ENCODE measurements around the gene RAX. TPM values are rescaled to one million over a fixed set of nuclear protein-coding genes. Genes with fewer than 3 reads are reported as not detected.

Gene RAX
- total RNA-seq, 1 donor from 2014 or later: not detected

GRCh38 chr18:59282341-59282740 is 9.1 kb upstream of the RAX start:
- H3K27me3 ChIP-seq: no peaks in the 10 kb centered on the region
- no peak for DNase-seq (ENCODE audit: extremely low spot score in 2 of 2)
- no peaks in the 10 kb centered on the region for H3K4me1 ChIP-seq
- H3K4me3 ChIP-seq: no peak overlapping the region
- H3K27ac ChIP-seq: no peak overlapping the region
- H3K9me3 ChIP-seq: no peaks in the 10 kb centered on the region
- TF ChIP-seq POLR2AphosphoS5 (IDR thresholded peaks at IDR 0.05; ENCODE audit: insufficient read depth in 1 of 2, low read depth in 1 of 2): no peak
- no peak for TF ChIP-seq CTCF (IDR thresholded peaks at IDR 0.05)
- TF ChIP-seq POLR2A (IDR thresholded peaks at IDR 0.05): no peak
- intact Hi-C loops (cut with DNase I): no loop called here
- H3K36me3 ChIP-seq: no peaks in the 10 kb centered on the region

DNA sequence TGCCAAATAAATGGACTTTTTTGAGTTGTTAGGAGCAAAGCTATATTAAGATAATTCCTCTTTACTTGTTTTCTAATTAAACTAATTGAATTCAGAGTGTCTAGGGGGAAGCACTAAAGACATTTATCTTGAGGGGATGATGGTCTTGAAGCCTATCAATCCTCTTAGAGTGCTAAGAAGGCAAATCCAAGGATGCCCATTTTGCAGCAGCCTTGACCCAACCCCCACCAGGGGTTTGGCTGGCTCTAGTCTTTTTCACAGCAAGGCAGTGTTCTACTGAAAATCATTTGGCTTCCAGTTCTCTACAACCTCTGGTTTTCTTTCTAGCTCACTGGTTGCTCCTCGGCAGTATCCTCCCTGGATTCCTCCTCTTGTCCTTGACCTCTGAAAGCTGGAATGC is 6.5 kb upstream of the RAX start:
- Histone ChIP-seq H3K9me3 (no peaks in the 10 kb centered on the region), H3K4me3 (no peak overlapping the region), H3K27ac (no peak overlapping the region), H3K4me1 (no peaks in the 10 kb centered on the region), H3K27me3 (no peaks in the 10 kb centered on the region), H3K36me3 (no peaks in the 10 kb centered on the region)
- TF ChIP-seq POLR2AphosphoS5 (IDR thresholded peaks at IDR 0.05; ENCODE audit: insufficient read depth in 1 of 2, low read depth in 1 of 2): no peak
- TF ChIP-seq POLR2A (IDR thresholded peaks at IDR 0.05): no peak
- TF ChIP-seq CTCF (IDR thresholded peaks at IDR 0.05): no peak
- intact Hi-C loops (cut with DNase I): no loop called here
- no peak for DNase-seq (ENCODE audit: extremely low spot score in 2 of 2)

GRCh38 chr18:59279193-59279592 is 5.9 kb upstream of the RAX start:
- Histone ChIP-seq H3K27me3 (no peaks in the 10 kb centered on the region), H3K4me1 (peaks cover 2% of the 10 kb centered on the region), H3K9me3 (no peaks in the 10 kb centered on the region), H3K36me3 (no peaks in the 10 kb centered on the region), H3K4me3 (no peak overlapping the region), H3K27ac (no peak overlapping the region)
- no peak for DNase-seq (ENCODE audit: extremely low spot score in 2 of 2)
- intact Hi-C loops (cut with DNase I): no loop called here
- no peak for TF ChIP-seq POLR2A (IDR thresholded peaks at IDR 0.05)
- TF ChIP-seq POLR2AphosphoS5 (IDR thresholded peaks at IDR 0.05; ENCODE audit: insufficient read depth in 1 of 2, low read depth in 1 of 2): no peak
- TF ChIP-seq CTCF (IDR thresholded peaks at IDR 0.05): no peak

- no peaks in the 10 kb centered on the region for H3K9me3 ChIP-seq
- no peak for TF ChIP-seq POLR2AphosphoS5 (IDR thresholded peaks at IDR 0.05; ENCODE audit: insufficient read depth in 1 of 2, low read depth in 1 of 2)
- TF ChIP-seq CTCF (IDR thresholded peaks at IDR 0.05): no peak
- no peak for TF ChIP-seq POLR2A (IDR thresholded peaks at IDR 0.05)
- no peak overlapping the region for H3K27ac ChIP-seq
- DNase-seq (ENCODE audit: extremely low spot score in 2 of 2): no peak
- no peak overlapping the region for H3K4me3 ChIP-seq
- H3K36me3 ChIP-seq: no peaks in the 10 kb centered on the region
- peaks cover under 1% of the 10 kb centered on the region for H3K27me3 ChIP-seq
- intact Hi-C loops (cut with DNase I): no loop called here
- peaks cover 6% of the 10 kb centered on the region for H3K4me1 ChIP-seq
Observed at GRCh38 chr18:59278793-59279192, 5.5 kb upstream of the RAX start.

DNA sequence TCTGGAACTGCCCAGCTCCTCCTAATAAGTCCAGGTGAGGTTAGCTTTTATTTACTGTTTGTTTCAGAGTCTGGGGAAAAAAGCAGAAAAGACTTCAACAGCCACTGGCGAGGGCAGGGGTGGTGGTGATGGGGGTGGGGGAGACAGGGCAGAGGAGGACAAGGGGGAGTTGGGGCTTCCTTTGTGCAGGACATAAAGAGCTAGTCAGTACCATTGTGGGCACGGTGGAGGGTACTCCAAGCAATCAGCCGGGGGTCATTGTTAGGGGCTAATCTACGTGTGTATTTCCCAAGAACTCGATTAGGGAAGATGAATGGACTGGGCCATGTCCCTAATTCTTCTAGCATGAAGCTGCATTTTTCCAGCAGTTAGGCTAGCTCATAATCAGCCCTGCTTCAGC is 2.8 kb upstream of the RAX start:
- Histone ChIP-seq H3K9me3 (no peaks in the 10 kb centered on the region), H3K27ac (no peak overlapping the region), H3K4me3 (no peak overlapping the region), H3K4me1 (peaks cover 26% of the 10 kb centered on the region), H3K36me3 (no peaks in the 10 kb centered on the region), H3K27me3 (peaks cover 16% of the 10 kb centered on the region)
- no peak for DNase-seq (ENCODE audit: extremely low spot score in 2 of 2)
- intact Hi-C loops (cut with DNase I): no loop called here
- TF ChIP-seq POLR2AphosphoS5 (IDR thresholded peaks at IDR 0.05; ENCODE audit: insufficient read depth in 1 of 2, low read depth in 1 of 2) (no peak), POLR2A (IDR thresholded peaks at IDR 0.05) (no peak), CTCF (IDR thresholded peaks at IDR 0.05) (no peak)
